Measurements from ENCODE around the gene G0S2.

Gene G0S2

DNA sequence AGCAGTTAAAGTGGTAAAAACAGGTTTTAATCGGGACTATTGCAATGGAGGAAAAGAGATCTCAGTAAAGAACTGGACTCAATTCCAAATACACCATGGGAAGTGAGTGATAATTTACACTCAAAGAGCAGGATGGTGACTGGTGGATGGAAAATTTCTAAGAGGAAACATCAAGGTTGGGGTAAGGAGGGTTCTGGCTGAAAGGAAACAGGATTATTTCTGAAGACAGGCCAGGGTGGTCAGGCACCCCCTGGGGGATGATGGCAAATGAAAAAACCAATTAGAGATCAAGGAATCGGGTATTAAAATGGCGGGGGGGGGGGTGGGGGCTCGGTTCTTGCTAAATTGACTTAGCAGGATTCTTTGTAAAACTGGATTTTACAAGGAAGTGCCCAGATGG lies 17.1 kb downstream of the G0S2 start (continued):
- TF ChIP-seq ZNF335 (tag by site-specific recombination; conservative IDR thresholded peaks at IDR 0.05) (no peak), SP7 (tag by site-specific recombination; IDR thresholded peaks at IDR 0.05) (no peak)

DNA sequence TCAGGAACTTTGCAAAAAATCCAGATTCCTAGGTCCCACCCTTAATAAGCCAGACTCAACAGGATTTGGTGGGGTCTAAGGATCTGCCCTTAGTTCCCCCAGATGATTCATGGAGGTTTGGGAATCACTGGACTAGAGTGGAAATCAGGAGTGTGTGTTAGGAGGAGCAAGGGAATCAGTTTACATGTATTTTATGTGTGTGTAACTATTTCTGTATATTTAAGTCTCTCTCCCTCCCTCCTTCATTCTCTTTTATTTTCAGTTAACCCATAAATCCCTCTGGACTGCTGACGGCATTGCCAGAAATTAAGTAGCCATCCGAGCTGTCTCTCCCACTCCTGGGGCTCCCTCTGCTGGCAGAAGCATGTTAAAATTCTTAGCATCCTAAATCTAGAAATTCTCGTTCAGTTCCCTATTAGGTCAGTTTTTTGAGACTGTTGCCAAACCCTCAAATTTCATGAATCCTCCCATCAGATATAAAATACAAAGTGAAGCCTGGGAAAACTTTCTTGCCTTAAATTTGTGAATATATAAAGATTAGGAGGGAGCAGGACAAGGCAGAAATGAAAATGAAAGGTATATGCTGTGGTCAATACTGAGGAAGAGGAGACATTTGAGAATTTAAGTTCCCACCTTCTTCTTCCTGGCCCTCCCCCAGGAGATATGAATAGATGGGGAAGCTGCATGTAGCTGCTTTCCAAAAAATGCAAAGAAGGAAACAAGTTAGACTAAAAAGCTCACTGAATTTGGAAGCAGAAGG lies 17.7 kb downstream of the G0S2 start:
- Histone ChIP-seq H3K9me3 (ENCODE audit: control insufficient read depth, insufficient read depth, low read depth, low read length) (no peaks in the 10 kb centered on the region), H3K36me3 (ENCODE audit: control insufficient read depth in 2 of 2, insufficient read depth in 1 of 2, low read length in 2 of 2) (no peaks in the 10 kb centered on the region), H3K4me3 (ENCODE audit: low read depth, low read length) (no peak overlapping the region), H3K27ac (ENCODE audit: extremely low read depth, low read depth, low read length) (no peak overlapping the region), H3K4me1 (ENCODE audit: control insufficient read depth, insufficient read depth, low read length) (no peaks in the 10 kb centered on the region)
- CTCF ChIA-PET: interaction anchor here (0.6 to 8.2 kb wide), 24 partner anchors 8 to 1670 kb away, joined by 3 to 75 read pairs (median 4); no protein-coding TSS in a partner anchor
- TF ChIP-seq ZNF174 (tag by site-specific recombination; IDR thresholded peaks at IDR 0.05) (no peak), ZNF335 (tag by site-specific recombination; conservative IDR thresholded peaks at IDR 0.05) (peak; percentile 30; the same call in 1 of the 2 replicates), ZNF621 (tag by site-specific recombination; IDR thresholded peaks at IDR 0.05) (no peak), ZBTB20 (tag by site-specific recombination; IDR thresholded peaks at IDR 0.05) (peak; percentile 57), ZNF184 (tag by site-specific recombination; IDR thresholded peaks at IDR 0.05) (0 out of 2 replicates have a peak, but pooled peaks have one; percentile 6), ZNF768 (tag by site-specific recombination; IDR thresholded peaks at IDR 0.05) (no peak), ZNF2 (tag by site-specific recombination; IDR thresholded peaks at IDR 0.05) (0 out of 2 replicates have a peak, but pooled peaks have one; percentile 39), ZNF654 (tag by site-specific recombination; IDR thresholded peaks at IDR 0.05; ENCODE audit: low read depth) (peak; percentile 97), ZNF660 (tag by site-specific recombination; IDR thresholded peaks at IDR 0.05) (peak; percentile 74; the same call in 1 of the 2 replicates), ZNF266 (tag by site-specific recombination; IDR thresholded peaks at IDR 0.05; ENCODE audit: low read depth) (no peak), ZBTB17 (tag by site-specific recombination; IDR thresholded peaks at IDR 0.05) (0 out of 2 replicates have a peak, but pooled peaks have one; percentile 13), ZNF366 (tag by site-specific recombination; conservative IDR thresholded peaks at IDR 0.05) (peak; percentile 52)
- TF ChIP-seq, protein P1, sequence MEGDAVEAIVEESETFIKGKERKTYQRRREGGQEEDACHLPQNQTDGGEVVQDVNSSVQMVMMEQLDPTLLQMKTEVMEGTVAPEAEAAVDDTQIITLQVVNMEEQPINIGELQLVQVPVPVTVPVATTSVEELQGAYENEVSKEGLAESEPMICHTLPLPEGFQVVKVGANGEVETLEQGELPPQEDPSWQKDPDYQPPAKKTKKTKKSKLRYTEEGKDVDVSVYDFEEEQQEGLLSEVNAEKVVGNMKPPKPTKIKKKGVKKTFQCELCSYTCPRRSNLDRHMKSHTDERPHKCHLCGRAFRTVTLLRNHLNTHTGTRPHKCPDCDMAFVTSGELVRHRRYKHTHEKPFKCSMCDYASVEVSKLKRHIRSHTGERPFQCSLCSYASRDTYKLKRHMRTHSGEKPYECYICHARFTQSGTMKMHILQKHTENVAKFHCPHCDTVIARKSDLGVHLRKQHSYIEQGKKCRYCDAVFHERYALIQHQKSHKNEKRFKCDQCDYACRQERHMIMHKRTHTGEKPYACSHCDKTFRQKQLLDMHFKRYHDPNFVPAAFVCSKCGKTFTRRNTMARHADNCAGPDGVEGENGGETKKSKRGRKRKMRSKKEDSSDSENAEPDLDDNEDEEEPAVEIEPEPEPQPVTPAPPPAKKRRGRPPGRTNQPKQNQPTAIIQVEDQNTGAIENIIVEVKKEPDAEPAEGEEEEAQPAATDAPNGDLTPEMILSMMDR (tag by site-specific recombination; IDR thresholded peaks at IDR 0.05): peak; percentile 55; the same call in 1 of the 2 replicates
- TF ChIP-seq, protein P2, sequence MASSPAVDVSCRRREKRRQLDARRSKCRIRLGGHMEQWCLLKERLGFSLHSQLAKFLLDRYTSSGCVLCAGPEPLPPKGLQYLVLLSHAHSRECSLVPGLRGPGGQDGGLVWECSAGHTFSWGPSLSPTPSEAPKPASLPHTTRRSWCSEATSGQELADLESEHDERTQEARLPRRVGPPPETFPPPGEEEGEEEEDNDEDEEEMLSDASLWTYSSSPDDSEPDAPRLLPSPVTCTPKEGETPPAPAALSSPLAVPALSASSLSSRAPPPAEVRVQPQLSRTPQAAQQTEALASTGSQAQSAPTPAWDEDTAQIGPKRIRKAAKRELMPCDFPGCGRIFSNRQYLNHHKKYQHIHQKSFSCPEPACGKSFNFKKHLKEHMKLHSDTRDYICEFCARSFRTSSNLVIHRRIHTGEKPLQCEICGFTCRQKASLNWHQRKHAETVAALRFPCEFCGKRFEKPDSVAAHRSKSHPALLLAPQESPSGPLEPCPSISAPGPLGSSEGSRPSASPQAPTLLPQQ (tag by site-specific recombination; IDR thresholded peaks at IDR 0.05): peak; percentile 53; the same call in 1 of the 2 replicates
- TF ChIP-seq, protein P3, sequence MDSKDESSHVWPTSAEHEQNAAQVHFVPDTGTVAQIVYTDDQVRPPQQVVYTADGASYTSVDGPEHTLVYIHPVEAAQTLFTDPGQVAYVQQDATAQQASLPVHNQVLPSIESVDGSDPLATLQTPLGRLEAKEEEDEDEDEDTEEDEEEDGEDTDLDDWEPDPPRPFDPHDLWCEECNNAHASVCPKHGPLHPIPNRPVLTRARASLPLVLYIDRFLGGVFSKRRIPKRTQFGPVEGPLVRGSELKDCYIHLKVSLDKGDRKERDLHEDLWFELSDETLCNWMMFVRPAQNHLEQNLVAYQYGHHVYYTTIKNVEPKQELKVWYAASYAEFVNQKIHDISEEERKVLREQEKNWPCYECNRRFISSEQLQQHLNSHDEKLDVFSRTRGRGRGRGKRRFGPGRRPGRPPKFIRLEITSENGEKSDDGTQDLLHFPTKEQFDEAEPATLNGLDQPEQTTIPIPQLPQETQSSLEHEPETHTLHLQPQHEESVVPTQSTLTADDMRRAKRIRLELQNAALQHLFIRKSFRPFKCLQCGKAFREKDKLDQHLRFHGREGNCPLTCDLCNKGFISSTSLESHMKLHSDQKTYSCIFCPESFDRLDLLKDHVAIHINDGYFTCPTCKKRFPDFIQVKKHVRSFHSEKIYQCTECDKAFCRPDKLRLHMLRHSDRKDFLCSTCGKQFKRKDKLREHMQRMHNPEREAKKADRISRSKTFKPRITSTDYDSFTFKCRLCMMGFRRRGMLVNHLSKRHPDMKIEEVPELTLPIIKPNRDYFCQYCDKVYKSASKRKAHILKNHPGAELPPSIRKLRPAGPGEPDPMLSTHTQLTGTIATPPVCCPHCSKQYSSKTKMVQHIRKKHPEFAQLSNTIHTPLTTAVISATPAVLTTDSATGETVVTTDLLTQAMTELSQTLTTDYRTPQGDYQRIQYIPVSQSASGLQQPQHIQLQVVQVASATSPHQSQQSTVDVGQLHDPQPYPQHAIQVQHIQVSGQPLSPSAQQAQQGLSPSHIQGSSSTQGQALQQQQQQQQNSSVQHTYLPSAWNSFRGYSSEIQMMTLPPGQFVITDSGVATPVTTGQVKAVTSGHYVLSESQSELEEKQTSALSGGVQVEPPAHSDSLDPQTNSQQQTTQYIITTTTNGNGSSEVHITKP (tag by site-specific recombination; IDR thresholded peaks at IDR 0.05): 0 out of 2 replicates have a peak, but pooled peaks have one; percentile 32
- POLR2A ChIA-PET: no interaction called here
